DMS53 treated with DMSO at 0.1 percent for 48 hours (cell line): Measurements from ENCODE around the gene FSIP2.
A peak's percentile ranks its signal among the peaks of the same experiment; 100 is the strongest.

Experiments
- DNase-seq: peaks from one replicate; lab custom pipeline; 2025; ENCODE audit not compliant: unreplicated experiment; lab: John Stamatoyannopoulos, UW

FSIP2 gene, protein sequence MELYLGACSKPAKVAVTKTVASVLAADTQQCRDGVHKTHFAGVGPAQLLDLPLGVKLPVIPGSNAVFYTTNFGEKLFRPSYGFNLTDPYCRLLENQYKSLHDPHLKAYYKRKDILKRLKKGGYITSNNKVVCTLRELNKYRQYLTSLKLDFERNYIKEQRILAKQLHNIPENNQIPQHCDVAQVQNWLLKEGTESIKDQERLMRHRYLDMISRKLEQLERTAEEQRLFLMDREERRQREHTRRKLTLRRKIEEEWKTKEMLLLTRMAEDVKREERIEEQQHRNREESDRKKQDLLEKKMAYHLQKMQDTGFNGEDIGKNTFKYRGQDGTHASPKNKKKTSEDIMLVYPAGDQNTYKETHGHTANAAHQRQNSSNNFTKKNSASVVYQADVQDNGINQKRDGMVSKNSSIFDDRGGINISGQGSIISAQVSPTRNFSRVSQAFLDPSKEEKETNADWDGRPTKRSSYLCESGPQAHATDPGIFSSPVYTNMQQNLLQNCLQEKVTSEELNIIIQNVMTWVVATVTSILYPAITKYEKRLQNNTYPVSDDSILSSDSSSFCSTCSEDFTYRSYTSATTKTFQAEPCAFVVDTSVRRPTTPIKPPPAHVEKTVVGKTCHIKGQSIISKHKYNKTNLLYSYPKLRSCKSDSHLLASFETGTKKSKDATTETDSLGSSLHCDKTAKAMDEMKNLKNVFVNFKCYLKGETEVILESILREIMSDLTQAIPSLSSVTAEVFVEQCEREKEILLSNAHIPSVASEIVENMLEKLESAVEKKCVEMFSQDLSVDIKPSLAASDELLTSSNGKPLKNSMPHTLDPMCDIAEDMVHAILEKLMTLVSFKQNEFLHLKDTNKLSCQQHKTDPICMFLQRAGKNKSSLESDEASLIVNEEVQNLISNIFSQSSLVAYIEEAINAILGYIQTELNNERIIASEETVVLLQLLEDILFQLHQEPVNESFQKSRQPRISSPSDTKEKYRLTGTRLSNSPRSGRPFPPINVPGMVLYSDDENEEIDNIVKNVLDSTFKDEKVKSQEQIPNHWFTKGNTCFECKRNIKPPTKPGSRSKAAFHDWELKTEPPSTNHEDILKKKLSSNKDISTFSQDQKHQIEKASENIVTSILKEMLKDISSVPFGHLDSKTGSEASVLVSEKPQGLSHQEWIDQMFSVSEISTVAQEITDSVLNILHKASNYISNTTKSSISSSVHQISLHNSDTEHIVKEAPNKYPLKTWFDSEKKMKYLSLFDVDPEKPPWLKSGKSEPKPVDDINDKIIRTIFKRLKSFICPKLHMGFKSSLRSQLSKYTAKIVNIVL (N-terminal part only)

DNA sequence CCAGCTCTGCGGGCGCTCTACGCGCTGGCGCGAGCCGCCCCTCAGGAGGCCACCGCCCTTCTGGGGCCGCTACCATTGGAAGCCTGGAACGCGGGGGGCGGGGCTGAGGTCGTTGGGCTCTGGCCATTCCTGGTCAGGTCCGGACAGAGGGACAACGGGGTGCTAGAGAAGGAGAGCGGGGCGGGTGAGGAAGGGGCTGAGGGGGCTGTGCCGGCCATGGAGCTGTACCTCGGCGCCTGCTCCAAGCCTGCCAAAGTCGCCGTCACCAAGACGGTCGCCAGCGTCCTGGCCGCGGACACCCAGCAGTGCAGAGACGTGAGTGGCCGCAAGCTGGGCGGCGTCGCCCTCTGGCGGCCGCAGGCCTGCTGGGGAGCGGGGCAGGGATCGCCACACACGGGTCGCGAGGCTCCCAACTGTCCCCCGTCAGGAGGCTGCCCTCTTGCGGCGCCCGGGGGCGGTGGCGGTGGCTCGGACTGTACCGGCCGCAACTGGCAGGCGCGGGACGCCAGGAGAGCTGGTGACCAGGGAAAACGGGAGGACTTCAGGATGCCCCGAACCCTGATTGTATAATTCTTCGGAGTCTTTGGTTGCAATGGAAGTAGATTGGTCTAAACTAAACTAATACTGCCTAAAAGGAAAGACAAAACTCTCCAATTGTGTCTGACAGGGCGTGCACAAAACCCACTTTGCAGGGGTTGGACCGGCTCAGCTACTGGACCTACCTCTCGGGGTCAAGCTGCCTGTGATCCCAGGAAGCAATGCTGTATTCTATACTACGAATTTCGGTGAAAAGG is at the start of gene FSIP2:
TSS of gene FSIP2 (plus strand) at position 126 of the 794 bp plus-strand sequence. CDS start at position 217, 91 bp downstream.
- DNase-seq: peak; percentile 47

DNA sequence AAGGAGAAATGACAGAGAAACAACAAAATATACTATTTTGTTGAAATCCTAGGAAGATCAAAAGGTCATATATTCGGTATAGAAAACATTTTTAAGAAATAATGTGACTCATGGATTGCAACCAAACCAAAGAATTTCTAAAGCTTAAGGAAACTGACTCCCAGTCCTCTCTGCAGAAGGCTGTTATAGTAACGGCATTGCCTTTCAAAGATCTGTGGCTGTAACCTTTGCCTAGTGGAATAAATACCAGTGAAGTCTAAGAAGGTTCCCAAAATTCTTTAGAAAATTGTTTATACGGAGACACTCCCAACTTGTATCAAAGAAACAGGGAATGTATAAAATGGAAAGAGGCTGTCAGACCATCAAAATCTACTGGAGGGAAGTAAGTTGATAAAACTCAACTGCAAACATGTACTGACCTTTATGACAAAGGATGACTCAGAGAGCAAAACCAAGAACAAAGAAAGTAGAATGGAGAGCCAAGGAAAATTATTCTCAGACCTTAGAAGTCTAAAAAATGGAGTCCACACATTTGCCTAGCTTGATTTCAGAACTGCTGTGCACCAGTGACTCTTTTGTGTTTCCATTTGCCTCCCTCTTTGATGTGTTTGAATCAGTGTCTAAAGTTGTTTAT is 48.6 kb upstream of the FSIP2 start:
- DNase-seq: peak; percentile 41

DNA sequence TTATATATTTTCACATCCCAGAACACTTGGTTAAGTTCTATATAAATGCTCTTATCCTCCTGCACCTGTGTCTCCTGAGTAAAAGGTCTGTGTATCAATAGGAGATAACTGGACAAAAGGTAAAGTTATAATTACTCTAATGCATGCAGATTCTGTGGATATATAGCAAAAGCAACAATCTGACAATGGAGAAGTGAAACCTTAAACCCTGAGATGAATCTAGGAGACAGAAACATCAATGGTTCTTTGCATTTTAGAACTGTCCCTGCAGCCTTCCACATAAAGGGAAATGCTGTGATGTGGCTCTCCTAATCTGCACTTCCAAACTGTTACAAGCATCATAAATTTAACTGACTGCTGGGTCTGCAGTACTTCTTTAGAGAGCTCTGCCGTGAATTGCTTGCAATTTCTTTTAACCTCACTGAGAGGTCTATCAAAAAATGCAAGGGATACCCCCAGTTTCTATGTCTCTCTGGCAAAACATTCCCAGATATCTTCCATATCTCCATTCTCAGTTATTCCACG is 42.8 kb upstream of the FSIP2 start:
- DNase-seq: no peak

DNA sequence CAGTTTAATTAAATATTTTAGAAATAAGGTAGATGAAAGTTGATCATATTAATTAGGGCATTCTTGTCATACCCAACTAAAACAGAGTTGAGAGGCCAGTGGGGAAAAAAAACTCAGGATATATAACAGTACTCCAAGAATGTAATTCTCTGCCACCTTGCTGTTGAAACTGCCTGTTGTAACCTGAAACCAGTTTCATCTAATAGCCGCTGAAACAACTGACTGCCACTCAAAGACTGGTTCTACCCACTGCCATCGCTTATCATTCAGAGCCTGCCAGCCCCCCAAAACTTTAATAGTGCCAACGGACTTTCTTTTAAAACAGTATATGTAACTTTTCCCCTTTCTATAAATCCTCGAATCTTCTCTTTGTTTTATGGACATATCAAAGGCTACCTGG is 37.7 kb upstream of the FSIP2 start:
- peak; percentile 21 for DNase-seq

DNA sequence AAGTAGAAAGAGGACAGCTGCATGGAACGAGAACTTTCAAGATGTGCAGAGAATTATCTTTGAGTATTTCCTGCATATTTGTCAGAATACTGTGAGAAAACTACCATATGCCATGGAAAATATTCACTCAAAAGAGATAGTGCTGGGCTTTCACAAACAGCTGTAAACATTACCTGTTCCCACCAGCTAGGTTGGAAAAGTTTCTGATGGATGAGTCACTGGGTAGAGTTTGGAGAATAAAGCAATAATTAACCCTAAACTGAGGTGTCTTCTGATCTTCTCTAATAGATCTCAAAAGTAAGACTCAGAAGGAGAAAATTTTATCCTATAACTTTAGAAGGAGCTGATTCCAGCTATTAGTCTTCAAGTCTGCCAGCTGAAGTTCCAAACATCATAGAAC is 3.9 kb upstream of the FSIP2 start:
- DNase-seq: no peak

DNA sequence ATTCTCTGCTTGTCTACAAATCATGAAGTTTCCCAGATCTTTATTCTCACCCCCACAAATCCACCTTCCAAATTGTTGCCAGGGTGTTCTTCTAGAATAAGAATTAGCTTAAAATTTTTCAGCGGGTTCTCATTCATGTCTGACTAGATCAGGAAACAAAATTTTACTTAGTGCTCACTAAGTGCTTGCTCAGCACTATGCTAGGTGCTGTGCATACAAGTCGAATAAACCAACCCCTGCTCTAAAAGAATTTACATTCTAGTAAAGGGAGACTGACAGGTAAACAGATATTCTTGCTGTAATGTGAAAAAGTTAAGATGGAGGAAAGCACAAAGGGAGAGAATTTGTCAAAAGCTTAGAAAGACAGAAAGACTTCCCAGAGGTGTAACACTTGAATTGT is 2.4 kb upstream of the FSIP2 start:
- no peak for DNase-seq

DNA sequence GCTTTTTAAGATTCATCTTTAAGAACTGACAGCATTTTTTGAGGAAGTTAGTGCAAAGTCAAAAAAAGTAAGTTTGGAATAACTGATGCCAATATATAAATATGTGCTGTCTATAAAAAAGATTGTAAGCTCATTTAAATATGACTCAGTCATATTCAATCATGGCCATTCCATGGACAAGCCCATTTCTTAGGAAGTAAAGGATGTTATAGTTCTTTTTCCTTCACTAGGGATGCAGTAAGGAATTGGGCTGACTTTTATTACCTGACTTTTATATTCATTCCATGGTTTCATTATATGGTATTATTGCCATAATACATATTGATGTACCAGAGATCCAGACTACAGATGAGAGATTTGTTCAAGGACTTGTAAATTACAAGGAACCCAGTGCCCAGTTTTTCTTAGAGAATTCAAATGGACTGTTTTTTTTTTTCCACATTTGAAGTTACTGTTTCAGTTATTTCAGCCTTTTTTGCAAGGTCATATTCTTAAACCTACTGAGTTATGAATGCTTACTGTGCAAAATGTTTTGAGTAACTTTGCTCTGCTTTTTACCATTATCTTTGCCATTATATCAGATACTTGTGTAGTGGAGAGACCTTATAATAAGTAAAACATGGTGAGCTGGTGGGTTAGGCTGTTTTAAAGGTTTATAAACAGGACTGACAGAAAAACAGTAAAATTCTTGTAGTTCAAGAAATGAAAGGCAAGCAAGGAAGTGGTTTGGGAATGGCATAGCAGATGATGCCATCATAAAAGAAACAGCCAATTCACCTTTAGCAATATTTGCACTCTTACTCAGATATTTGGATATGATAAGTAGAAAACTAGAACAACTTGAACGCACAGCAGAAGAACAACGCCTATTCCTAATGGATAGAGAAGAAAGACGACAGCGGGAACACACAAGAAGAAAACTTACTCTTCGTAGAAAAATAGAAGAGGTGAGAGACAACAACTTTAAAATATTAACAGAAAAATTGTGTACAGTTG is 7.6 kb downstream of the FSIP2 start:
- peak; percentile 21 for DNase-seq

DNA sequence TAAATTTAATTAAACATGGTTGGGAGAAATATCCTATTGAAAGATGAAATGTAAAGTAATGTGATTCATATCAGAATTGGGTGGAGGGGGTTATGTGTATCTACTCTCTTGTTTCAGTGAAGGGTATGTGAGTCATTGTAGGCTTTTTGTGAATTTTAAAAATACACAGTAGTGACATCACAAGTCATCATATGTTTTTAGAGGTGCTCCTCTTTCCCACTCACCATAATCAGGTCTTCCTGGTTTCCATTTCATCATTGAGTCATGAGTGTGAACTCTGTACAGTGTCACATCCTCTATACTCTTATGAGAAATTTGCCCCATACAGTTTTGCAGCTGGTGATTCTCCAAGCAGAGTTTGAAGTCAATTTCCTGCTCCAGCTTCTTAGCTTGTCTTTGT is 18.8 kb downstream of the FSIP2 start:
- DNase-seq: peak; percentile 55

DNA sequence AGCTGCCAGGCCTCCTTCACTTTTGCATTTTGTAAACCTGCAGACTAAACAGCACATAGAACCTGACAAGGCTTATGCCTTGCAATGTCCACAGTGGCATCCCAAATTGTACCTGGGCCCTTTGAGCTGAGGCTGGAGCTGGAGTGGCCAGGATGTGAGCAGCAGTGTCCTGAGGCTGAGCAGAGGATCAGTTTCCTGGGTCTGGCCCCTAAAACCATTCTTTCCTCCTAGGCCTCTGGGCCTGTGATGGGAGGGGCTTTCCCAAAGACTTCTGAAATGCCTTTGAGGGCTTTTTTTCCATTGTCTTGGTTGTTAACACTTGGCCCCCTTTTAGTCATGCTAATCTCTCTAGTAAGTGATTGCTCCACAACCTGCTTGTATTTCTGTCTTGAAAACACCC is 32.8 kb downstream of the FSIP2 start:
- no peak for DNase-seq

DNA sequence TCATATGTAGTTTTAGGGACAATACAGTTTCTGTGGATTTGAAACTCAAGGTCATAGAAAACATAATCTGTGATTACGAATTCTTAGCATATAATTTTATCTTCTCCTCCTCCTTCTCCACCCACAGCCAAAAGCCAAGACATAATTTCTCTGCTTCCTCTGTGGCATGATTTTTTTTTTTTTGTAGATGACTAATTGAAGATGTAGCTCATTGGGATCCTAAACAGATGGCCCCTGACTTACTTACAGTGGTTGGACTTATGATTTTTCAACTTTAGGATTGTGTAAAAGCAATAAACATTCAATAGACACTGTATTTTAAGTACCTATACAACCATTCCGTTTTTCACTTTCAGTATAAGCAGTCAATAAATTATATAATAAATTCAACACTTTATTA is 42.3 kb downstream of the FSIP2 start:
- DNase-seq: no peak

DNA sequence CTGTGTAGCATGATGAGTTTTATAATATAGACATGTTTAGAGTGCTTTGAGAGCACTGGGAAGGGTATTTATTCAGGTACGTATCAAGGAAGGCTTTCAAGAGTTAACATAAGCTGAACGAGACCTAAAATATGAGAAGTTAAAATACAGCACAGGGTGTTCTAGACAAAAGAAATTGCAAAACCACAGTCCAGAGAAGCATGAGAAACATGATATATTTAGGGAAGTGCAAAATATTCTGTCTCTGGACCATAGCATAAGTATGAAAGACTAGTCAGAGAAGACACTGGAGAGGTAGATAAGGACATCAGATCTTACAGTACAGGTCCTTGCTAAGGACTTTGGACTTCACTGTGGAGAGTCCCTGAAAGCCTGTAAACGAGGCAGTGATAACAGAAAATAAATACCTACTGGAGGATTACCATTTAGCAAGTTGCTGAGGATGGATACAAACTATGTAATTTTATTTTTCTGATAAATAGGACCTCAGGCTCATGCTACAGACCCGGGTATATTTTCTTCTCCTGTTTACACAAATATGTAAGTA is 43.7 kb downstream of the FSIP2 start:
- DNase-seq: no peak

DNA sequence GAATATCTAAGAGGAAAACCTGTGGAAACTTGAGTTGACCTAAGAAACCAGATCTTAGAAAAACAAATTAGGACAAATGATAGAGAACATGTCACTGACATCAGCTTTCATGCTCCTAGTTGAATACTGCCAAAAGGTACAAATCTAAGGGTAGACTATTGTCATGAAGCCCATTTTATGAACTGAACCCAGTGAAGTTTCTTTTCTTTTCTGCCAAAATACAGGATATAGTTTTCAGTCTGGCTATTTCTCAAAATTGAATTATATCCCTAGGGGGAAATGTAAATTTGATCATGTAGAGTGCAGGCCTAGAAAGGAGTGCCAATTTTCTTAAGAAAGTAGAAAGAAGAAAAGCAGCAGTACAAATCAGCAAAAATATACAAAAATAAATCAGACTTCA is 46.6 kb downstream of the FSIP2 start:
- no peak for DNase-seq

DNA sequence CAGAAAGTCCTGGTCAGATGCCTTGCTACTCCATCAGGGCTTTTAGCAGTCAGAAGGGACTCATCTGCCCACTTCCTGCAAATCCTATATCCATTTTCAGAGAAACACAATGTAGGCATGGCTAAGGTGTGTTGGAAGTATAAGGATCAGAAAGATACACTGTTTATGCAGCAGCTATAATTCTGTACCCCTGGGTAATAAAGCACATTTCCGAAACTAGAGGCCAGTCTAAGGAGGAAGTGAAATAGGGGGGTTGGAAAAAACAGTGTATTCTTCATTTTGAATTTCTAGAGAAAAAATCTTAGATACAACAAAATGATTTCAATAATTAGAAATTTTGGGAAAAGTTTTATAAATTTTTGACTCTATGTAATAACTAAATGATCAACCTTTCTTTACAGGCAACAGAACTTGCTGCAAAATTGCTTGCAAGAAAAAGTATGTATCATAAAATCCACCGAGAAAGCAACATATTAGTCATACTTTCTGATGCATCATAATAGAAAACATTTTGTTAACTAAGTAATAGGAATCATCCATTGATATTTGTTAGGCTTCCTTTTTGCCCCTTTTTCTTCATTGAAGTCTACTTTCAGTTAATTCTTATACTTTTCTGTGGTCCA is 47.4 kb downstream of the FSIP2 start:
- no peak for DNase-seq

DNA sequence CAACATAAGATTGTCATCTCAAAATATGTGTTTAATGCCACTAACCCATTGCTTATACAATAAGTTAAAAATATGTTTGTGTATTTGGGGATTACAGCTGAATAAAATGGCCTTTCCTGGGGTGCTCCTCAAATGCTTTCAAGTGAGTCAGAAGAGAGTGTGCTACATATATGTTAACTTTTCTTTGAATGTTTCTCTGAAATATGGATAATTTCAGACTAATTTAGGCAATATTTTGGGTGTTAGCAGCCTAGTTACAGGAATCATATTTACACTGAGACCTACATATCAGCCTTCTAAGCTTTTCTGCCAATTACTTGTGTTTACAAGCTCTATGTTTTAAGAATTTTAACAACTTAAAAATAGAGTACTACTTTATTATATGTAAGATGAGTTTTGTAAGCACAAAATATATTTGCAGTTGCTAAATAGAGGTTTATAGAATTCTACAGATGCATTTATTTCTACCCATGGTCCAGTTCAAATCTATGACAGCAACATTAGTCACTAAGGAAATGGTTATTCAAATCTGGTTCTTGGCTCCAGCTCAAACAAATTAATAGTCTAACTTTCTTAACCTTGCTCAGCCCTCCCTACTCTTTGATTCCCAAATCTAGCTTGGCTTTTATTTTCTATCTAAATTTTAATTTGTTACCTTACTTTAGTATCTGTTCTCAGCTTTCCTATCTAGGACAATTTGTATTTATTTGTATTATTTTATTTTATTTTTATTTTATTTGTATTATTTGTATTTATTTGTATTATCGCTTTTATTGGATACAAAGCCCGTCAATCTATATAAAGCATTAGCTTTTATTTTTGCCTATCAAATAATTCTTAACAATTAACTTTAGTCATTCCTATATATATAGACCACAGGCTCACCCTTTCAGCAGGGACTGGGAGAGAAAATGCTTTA is 48.9 kb downstream of the FSIP2 start:
- no peak for DNase-seq

DNA sequence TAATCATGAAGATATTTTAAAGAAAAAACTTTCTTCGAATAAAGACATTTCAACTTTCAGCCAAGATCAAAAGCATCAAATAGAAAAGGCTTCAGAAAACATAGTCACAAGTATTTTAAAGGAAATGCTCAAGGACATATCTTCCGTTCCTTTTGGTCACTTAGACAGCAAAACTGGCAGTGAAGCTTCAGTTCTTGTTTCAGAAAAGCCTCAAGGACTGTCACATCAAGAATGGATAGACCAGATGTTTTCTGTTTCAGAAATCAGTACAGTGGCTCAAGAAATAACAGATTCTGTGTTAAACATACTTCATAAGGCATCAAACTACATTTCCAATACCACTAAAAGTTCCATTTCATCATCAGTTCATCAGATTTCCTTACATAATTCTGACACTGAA is 51.8 kb downstream of the FSIP2 start:
- DNase-seq: no peak

DNA sequence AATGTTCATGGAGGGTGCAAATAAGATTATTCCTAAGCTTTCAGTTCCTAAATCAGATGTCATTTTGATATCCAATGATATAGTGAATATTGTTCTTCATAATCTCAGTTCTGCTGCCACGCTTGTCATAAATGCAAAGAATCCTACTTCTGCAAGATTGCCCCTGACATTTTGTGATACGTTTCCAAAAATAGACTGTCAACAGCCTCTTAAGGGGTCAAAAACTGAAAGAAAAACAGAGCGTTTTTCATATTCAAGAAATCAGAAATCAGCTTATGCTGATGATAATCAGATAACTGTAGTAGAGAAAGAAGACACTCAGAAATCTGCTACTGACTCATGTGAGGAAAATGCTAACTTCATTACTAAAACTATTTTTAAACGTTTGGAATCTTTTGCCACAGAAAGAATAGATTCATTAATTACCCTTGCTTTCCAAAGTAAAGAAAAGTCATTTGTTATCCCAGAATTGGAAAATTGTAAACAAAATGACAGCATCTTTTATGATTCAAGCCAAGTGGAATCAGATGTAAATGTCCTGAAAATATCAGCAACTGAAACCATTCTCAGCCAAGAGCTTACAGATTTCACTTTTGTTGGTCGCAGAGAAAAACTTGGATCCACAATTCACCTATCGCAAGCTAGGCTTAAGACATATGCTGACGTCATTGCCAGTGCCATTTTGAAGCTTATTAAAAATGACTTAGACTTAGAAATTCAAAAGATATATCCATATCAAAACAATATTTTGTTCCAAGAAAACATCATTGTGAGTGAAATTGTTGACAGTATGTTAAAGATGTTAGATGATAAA is 55.1 kb downstream of the FSIP2 start:
- no peak for DNase-seq
